Ectodermal cell (in vitro differentiated cells): Measurements from ENCODE around the gene SMCP.

Experiments
- H3K27ac ChIP-seq: 2 replicates; pipeline ENCODE4 v1.7.0; 2013; ENCODE audit warnings: mild to moderate bottlenecking, low read depth, low read length; ENCODE audit not compliant: insufficient read depth, poor library complexity, severe bottlenecking
- H3K27me3 ChIP-seq: 2 replicates; pipeline ENCODE4 v1.7.0; 2013; ENCODE audit warnings: mild to moderate bottlenecking, low read length; ENCODE audit not compliant: insufficient read depth, control insufficient read depth, poor library complexity, severe bottlenecking
- H3K36me3 ChIP-seq: one replicate; pipeline ENCODE4 v1.7.0; 2013; ENCODE audit warnings: low read length; ENCODE audit not compliant: control insufficient read depth, insufficient read depth
- H3K4me1 ChIP-seq: one replicate; pipeline ENCODE4 v1.7.0; 2013; ENCODE audit warnings: low read length; ENCODE audit not compliant: control insufficient read depth, insufficient read depth
- H3K4me3 ChIP-seq: 2 replicates; pipeline ENCODE4 v1.7.0; 2013; ENCODE audit warnings: low read depth, low read length, control low read depth; ENCODE audit not compliant: insufficient read depth
- H3K9me3 ChIP-seq: 2 replicates; pipeline ENCODE4 v1.7.0; 2013; ENCODE audit warnings: mild to moderate bottlenecking, low read length, moderate library complexity; ENCODE audit not compliant: control insufficient read depth
- WGBS, 2 experiments: methylation state at CpG; one replicate each; pipeline ENCODE4 v1.1.7; 2013; ENCODE audit warnings: missing lambda C conversion rate in 2 of 2; 5-methylcytosine and 5-hydroxymethylcytosine counted together

SMCP gene

GRCh38 chr1:152884966-152885624, 7.0 kb downstream of the SMCP start:
- peaks cover 2% of the 10 kb centered on the region for H3K9me3 ChIP-seq
- H3K36me3 ChIP-seq = no peaks in the 10 kb centered on the region
- H3K4me3 ChIP-seq = no peak overlapping the region
- no peaks in the 10 kb centered on the region for H3K4me1 ChIP-seq
- 53 to 71% methylated on average over 4 of the region's 4 CpGs for WGBS, 2 experiments
- no peaks in the 10 kb centered on the region for H3K27me3 ChIP-seq
- no peak overlapping the region for H3K27ac ChIP-seq

DNA sequence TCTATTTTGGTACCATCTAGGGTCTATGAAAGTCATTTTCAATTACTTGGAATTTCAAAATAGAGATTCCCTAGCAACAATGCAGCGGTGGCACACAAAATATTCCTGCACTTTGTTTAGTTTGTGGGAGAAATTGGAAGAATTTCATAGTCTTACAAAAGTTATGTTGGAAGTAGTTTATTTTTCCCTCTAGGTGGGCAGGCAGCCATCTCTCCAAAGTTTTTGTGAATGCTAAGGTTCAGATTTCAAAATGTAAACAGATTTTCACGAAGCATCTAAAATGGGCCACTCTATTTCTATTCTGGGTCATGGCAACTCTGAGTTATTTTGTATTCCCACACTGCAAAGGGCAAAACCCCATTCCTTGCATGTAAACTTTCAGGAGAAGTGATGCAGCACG, 8.0 kb downstream of the SMCP start:
- H3K27ac ChIP-seq = no peak overlapping the region
- H3K9me3 ChIP-seq = peaks cover 2% of the 10 kb centered on the region
- WGBS, 2 experiments = 35 to 42% methylated on average over 3 of the region's 3 CpGs
- H3K36me3 ChIP-seq = no peaks in the 10 kb centered on the region
- H3K4me1 ChIP-seq = no peaks in the 10 kb centered on the region
- H3K27me3 ChIP-seq = no peaks in the 10 kb centered on the region
- no peak overlapping the region for H3K4me3 ChIP-seq

GRCh38 chr1:152886758-152887409, 8.8 kb downstream of the SMCP start:
- Histone ChIP-seq H3K27ac (no peak overlapping the region), H3K4me3 (no peak overlapping the region), H3K27me3 (no peaks in the 10 kb centered on the region), H3K4me1 (no peaks in the 10 kb centered on the region), H3K36me3 (no peaks in the 10 kb centered on the region), H3K9me3 (peaks cover 2% of the 10 kb centered on the region)
- WGBS, 2 experiments = 64 to 69% methylated on average over 8 of the region's 8 CpGs

- peaks cover 2% of the 10 kb centered on the region for H3K9me3 ChIP-seq
- no peak overlapping the region for H3K4me3 ChIP-seq
- no peaks in the 10 kb centered on the region for H3K36me3 ChIP-seq
- no CpG with 5 or more reads among the region's 1 CpG for WGBS, 2 experiments
- H3K27me3 ChIP-seq = no peaks in the 10 kb centered on the region
- H3K4me1 ChIP-seq = no peaks in the 10 kb centered on the region
- no peak overlapping the region for H3K27ac ChIP-seq
Observed at GRCh38 chr1:152888126-152888525, 10.0 kb downstream of the SMCP start.

DNA sequence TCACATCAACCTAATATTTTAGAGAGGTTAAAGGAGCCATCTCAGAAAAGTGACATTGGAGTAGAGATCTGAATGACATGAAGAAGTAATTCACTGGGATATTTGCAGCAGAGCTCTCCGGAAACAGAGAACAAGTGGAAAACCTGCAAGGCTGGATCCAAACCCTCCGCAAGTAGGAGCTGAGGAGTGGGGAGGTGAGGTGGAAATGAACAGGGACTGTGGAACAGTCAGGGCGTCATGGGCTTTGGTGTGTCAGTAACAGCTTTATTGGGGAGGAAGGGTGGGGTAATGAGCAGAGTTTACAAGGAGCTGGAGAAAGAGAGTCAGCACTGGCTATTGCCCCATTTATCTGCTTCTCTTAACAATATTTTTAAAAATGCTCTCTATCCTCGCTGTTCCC, 20.9 kb downstream of the SMCP start:
- 61 to 67% methylated on average over 4 of the region's 4 CpGs for WGBS, 2 experiments
- no peaks in the 10 kb centered on the region for H3K4me1 ChIP-seq
- no peak overlapping the region for H3K4me3 ChIP-seq
- no peak overlapping the region for H3K27ac ChIP-seq
- H3K36me3 ChIP-seq = no peaks in the 10 kb centered on the region
- no peaks in the 10 kb centered on the region for H3K9me3 ChIP-seq
- no peaks in the 10 kb centered on the region for H3K27me3 ChIP-seq

DNA sequence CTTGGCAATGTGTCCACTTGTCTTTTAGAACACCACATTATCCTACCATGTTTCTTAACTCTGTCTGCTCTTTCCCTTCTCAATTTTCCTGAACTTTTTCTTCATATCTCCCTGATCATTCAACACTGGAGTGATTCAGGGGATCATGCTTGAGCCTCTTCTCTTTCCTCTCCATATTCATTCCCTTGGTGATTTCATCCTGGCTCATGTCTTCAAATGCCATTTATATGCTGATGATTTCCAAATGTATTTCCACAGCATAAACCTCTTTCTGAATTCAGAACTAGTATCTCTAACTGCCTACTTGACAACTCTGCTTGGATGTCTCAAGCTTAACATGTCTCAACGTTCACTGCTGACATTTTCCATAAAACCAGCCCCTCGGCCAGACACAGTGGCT, 21.8 kb downstream of the SMCP start:
- H3K27me3 ChIP-seq = no peaks in the 10 kb centered on the region
- H3K9me3 ChIP-seq = peaks cover 1% of the 10 kb centered on the region
- 54 to 55% methylated on average over 2 of the region's 2 CpGs for WGBS, 2 experiments
- H3K4me3 ChIP-seq = no peak overlapping the region
- no peak overlapping the region for H3K27ac ChIP-seq
- H3K4me1 ChIP-seq = no peaks in the 10 kb centered on the region
- no peaks in the 10 kb centered on the region for H3K36me3 ChIP-seq

DNA sequence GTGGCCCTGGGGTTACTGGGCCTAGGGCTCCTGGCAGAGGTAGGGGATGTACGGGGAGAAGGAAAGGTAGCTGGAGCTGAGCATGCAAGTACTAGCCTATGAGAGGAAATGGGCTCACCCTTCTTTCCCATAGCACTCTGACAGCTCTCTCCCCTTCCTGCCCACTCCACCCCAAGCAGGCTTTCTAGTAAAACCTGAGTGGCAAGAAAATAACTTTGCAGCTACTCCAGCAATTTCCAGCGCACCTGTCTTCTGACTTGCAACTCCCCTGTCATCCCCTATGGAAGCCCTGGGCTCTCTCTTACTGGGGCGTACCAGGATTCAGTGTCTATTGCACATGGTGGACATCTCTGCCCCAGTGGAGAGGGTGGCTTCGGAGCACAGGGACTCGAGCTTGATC, 23.5 kb downstream of the SMCP start:
- no peaks in the 10 kb centered on the region for H3K36me3 ChIP-seq
- H3K27ac ChIP-seq = no peak overlapping the region
- no peak overlapping the region for H3K4me3 ChIP-seq
- H3K4me1 ChIP-seq = no peaks in the 10 kb centered on the region
- no peaks in the 10 kb centered on the region for H3K27me3 ChIP-seq
- peaks cover 2% of the 10 kb centered on the region for H3K9me3 ChIP-seq
- 74 to 76% methylated on average over 5 of the region's 5 CpGs for WGBS, 2 experiments

DNA sequence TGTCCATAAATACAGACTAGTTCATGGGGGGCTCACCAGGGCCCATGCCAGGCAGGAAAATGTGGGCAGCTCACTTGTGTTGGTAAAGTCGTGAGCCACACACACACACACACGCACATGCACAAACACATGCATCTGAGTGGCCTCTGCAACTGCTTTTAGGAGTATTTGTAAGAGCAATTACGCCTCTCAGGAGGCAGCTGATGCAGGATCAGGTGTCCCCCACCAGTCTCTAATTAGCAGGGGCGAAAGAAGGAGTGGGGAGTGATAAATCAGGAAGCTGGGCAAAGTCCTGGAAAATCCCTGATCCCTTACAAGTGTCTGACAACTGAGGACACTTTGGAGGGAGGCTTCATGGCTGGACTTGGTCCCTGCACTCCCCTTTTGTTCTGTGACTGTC, 24.5 kb downstream of the SMCP start:
- Histone ChIP-seq H3K36me3 (no peaks in the 10 kb centered on the region), H3K9me3 (peaks cover 2% of the 10 kb centered on the region), H3K27ac (no peak overlapping the region), H3K4me3 (no peak overlapping the region), H3K4me1 (no peaks in the 10 kb centered on the region), H3K27me3 (no peaks in the 10 kb centered on the region)
- WGBS, 2 experiments = 50 to 52% methylated on average over 4 of the region's 4 CpGs

GRCh38 chr1:152904688-152905440, 26.7 kb downstream of the SMCP start:
- H3K9me3 ChIP-seq = peaks cover 10% of the 10 kb centered on the region
- H3K4me3 ChIP-seq = no peak overlapping the region
- no peaks in the 10 kb centered on the region for H3K36me3 ChIP-seq
- no peaks in the 10 kb centered on the region for H3K4me1 ChIP-seq
- no peaks in the 10 kb centered on the region for H3K27me3 ChIP-seq
- 71 to 81% methylated on average over 6 to 7 of the region's 7 CpGs for WGBS, 2 experiments
- no peak overlapping the region for H3K27ac ChIP-seq

- Histone ChIP-seq H3K27ac (no peak overlapping the region), H3K36me3 (no peaks in the 10 kb centered on the region), H3K4me1 (no peaks in the 10 kb centered on the region), H3K9me3 (peaks cover 10% of the 10 kb centered on the region), H3K4me3 (no peak overlapping the region), H3K27me3 (no peaks in the 10 kb centered on the region)
- WGBS, 2 experiments = 65 to 67% methylated on average over 5 of the region's 5 CpGs
Observed at GRCh38 chr1:152906023-152906565, 28.0 kb downstream of the SMCP start.
